Measurements from ENCODE around the gene OR51B2. TPM values are rescaled to one million over a fixed set of nuclear protein-coding genes. Genes with fewer than 3 reads are reported as not detected.
"Not testable (repeated sequence)": the region's sequence is repeated elsewhere in the genome, so short reads cannot be mapped to it uniquely, and the experiment has no call there.

OR51B2 gene
- total RNA-seq, 3 donors from 2014 or later = not detected

DNA sequence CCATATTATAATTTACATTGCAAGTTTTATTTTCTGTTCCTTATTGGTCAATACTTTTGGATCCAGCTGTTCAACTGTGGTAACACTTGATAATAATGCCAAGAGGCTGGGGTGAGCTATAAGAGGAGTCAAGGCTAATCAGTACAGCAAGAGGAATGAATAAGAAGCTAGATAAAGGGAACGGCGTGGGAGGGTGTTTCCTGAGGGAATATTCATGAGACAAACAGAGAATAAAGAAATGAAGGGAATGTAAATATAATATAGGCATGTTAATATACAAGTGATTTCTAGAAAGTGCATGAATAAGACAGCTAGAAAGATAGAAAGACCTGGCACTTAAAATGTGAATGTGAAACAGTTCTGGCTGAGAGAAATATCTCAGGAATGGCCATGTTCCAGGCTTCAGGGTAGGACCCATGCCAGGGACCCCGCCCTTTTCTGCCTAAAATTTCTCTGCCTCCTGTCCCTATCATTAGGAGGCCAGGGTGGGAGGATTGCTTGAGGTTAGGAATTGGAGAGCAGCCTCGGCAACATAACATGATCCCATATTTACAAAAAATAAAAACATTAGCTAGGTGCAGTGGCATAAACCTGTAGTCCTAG is 26.3 kb downstream of the OR51B2 start:
- Mint-ChIP-seq H3K4me1 (ENCODE audit: low read depth) (no peaks in the 10 kb centered on the region), H3K9me3 (peaks cover 3% of the 10 kb centered on the region), H3K4me3 (no peak overlapping the region), H3K36me3 (ENCODE audit: insufficient read depth) (no peaks in the 10 kb centered on the region), H3K27me3 (ENCODE audit: low read depth) (peaks cover 2% of the 10 kb centered on the region)
- no peak for ATAC-seq
- DNase-seq = no peak

DNA sequence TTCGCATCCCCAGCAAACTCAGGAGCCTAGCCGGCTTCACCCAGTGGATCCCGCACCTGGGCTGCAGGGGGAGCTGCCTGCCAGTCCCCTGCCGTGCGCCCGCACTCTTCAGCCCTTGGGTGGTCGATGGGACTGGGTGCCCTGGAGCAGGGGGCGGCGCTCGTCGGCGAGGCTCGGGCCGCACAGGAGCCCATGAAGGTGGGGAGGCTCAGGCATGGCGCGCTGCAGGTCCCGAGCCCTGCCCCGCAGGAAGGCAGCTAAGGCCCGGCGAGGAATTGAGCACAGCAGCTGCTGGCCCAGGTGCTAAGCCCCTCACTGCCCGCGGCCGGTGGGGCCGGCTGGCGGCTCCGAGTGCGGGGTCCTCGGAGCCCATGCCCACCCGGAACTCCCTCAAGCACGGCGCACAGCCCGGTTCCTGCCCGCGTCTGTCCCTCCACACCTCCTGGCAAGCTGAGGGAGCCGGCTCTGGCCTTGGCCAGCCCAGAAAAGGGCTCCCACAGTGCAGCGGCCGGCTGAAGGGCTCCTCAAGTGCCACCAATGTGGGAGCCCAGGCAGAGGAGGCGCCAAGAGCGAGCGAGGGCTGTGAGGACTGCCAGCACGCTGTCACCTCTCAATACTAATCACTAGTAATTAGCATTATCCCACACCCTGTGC is 29.6 kb downstream of the OR51B2 start:
- not testable (repeated sequence) for H3K36me3 Mint-ChIP-seq (ENCODE audit: insufficient read depth); H3K4me3 Mint-ChIP-seq; H3K27me3 Mint-ChIP-seq (ENCODE audit: low read depth); DNase-seq; ATAC-seq; H3K4me1 Mint-ChIP-seq (ENCODE audit: low read depth); H3K9me3 Mint-ChIP-seq

DNA sequence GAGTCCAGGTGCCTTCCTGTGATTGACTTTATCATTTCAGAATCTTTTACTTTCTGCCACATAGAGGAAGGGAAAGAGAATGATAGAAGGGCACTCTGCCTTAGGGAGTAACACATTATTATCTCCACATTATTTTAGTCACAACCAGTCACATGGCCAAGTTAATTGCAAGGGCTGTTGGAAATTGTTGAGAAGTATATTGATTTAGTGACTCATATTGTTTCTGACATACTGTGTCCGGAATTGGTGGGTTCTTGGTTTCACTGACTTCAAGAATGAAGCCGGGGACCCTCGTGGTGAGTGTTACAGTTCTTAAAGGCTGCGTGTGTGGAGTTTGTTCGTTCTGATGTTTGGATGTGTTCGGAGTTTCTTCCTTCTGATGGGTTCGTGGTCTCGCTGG is 31.1 kb downstream of the OR51B2 start:
- H3K9me3 Mint-ChIP-seq = peaks cover 3% of the 10 kb centered on the region

DNA sequence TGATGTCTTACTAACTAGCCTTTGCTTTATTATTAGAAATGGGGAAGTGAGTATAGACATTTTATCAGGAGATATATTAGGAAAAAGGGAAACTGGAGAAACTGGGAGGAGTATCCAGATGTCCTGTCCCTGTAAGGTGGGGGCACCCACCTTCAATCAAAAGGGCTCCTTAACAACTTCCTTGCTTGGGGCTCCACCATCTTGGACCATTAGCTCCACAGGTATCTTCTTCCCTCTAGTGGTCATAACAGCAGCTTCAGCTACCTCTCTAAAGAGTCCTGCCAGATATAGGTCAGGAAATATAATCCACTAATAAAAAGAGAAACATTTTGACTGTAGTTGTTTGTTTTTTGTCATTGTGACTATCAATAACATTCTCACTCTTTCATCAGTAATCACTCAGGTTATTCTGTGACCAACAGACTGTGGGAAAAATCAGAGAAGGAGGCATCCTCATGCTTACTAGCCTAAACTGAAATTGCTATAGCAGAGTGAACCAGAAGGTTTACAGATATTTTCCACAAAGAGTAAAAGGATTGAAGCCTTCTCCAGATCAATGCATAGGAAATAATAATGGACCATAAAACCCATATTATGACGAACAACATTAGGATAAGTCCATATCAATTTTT is 32.8 kb downstream of the OR51B2 start:
- Mint-ChIP-seq H3K4me1 (ENCODE audit: low read depth) (no peaks in the 10 kb centered on the region), H3K9me3 (peaks cover 3% of the 10 kb centered on the region), H3K36me3 (ENCODE audit: insufficient read depth) (no peaks in the 10 kb centered on the region), H3K4me3 (no peak overlapping the region), H3K27me3 (ENCODE audit: low read depth) (no peaks in the 10 kb centered on the region)
- ATAC-seq = no peak
- DNase-seq = no peak

More for the DNA sequence above, 31.1 kb downstream of the OR51B2 start:
- ATAC-seq (no peak), DNase-seq (no peak)
- H3K4me3 Mint-ChIP-seq = no peak overlapping the region
- H3K36me3 Mint-ChIP-seq (ENCODE audit: insufficient read depth) = no peaks in the 10 kb centered on the region
- H3K4me1 Mint-ChIP-seq (ENCODE audit: low read depth) = no peaks in the 10 kb centered on the region
- no peaks in the 10 kb centered on the region for H3K27me3 Mint-ChIP-seq (ENCODE audit: low read depth)

DNA sequence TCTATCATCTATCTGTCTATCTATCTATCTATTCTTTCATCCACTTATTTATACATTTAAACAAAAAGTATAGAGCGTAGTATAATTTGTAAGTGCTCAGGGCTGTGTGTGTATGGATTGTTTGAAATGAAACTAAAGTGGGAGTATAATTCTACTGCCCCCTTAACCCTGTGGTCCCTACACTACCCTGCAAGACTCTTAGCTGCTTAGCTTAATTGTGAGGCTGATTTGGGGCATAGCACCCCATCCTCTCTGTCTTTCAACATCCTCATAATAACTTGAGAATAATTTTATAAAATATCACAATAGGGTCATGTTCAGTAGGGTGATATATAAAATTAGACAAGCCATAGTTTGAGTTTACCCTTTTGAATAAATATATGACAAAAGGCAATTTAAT is 34.0 kb downstream of the OR51B2 start:
- Mint-ChIP-seq H3K27me3 (ENCODE audit: low read depth) (no peaks in the 10 kb centered on the region), H3K4me1 (ENCODE audit: low read depth) (no peaks in the 10 kb centered on the region), H3K36me3 (ENCODE audit: insufficient read depth) (no peaks in the 10 kb centered on the region), H3K9me3 (peaks cover 3% of the 10 kb centered on the region), H3K4me3 (no peak overlapping the region)
- DNase-seq = no peak
- no peak for ATAC-seq

DNA sequence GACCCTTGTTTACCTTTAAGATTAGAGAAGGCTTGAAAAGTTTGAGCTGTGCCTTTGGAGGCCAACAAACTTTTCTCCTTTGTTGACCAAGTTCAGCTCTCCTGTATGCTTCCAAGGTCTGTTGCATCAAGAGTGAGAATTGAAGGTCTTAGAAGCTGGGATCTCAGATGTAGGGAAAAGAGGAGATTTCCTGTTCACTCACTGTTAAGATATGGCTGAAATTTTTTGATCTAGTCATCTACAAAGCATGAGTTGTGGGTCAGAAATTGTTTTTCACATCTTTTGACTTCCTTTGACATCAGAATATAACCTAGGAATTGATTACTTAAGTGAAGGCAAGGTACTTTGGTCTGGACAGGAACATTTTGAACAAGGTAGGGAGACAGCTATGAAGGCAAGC is 34.4 kb downstream of the OR51B2 start:
- ATAC-seq (no peak), DNase-seq (no peak)
- no peaks in the 10 kb centered on the region for H3K27me3 Mint-ChIP-seq (ENCODE audit: low read depth)
- peaks cover 3% of the 10 kb centered on the region for H3K9me3 Mint-ChIP-seq
- H3K4me3 Mint-ChIP-seq = no peak overlapping the region
- no peaks in the 10 kb centered on the region for H3K4me1 Mint-ChIP-seq (ENCODE audit: low read depth)
- no peaks in the 10 kb centered on the region for H3K36me3 Mint-ChIP-seq (ENCODE audit: insufficient read depth)

GRCh38 chr11:5288906-5289550 is 35.1 kb downstream of the OR51B2 start:
- ATAC-seq (no peak), DNase-seq (no peak)
- Mint-ChIP-seq H3K9me3 (peaks cover 3% of the 10 kb centered on the region), H3K4me3 (no peak overlapping the region), H3K36me3 (ENCODE audit: insufficient read depth) (no peaks in the 10 kb centered on the region), H3K4me1 (ENCODE audit: low read depth) (no peaks in the 10 kb centered on the region), H3K27me3 (ENCODE audit: low read depth) (no peaks in the 10 kb centered on the region)

- no peak for ATAC-seq
- H3K9me3 Mint-ChIP-seq = peaks cover 3% of the 10 kb centered on the region
- no peak for DNase-seq
- H3K27me3 Mint-ChIP-seq (ENCODE audit: low read depth) = no peaks in the 10 kb centered on the region
- no peaks in the 10 kb centered on the region for H3K36me3 Mint-ChIP-seq (ENCODE audit: insufficient read depth)
- H3K4me3 Mint-ChIP-seq = no peak overlapping the region
- H3K4me1 Mint-ChIP-seq (ENCODE audit: low read depth) = no peaks in the 10 kb centered on the region
Measured at GRCh38 chr11:5288108-5288905, 35.8 kb downstream of the OR51B2 start.

DNA sequence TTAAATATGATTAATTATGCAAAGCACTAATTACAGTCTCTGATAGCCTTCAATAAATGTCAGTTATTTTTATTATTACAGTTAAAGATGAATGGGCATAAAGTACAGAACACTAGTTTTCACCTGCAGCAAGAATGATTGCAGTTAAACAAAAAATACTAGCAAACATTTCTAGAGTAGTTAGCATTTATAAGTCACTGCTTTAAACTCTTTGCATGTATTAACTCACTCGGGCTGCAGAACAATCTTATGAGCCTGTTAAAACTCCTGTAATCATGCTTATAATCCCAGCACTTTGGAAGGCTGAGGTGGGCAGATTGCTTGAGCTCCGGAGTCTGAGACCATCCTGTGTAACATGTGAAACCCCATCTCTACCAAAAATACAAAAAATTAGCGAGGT is 37.2 kb downstream of the OR51B2 start:
- H3K9me3 Mint-ChIP-seq = no peaks in the 10 kb centered on the region
- no peak for ATAC-seq

DNA sequence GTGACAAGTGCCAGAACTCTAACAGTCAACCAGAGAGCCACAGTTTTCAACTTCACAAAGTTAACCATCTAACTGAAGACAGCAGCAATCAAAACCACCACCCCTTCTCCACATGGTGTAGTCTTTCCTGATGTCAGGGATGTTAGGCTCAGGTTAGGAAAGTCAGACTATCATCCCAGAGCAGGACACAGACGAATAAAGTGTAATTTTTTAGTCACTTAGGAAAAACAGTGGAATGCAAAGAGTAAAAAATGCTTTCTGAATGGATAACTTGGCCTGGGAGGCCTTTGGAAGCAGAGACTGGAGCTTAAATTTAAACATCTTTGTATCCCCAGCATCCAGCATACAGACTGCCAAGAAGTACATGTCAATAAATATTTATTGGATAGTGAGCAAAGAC is 37.7 kb downstream of the OR51B2 start:
- DNase-seq = no peak
- H3K27me3 Mint-ChIP-seq (ENCODE audit: low read depth) = no peaks in the 10 kb centered on the region
- no peaks in the 10 kb centered on the region for H3K36me3 Mint-ChIP-seq (ENCODE audit: insufficient read depth)
- no peak for ATAC-seq
- H3K9me3 Mint-ChIP-seq = no peaks in the 10 kb centered on the region
- no peaks in the 10 kb centered on the region for H3K4me1 Mint-ChIP-seq (ENCODE audit: low read depth)
- no peak overlapping the region for H3K4me3 Mint-ChIP-seq

More for the DNA sequence above, 37.2 kb downstream of the OR51B2 start:
- Mint-ChIP-seq H3K4me1 (ENCODE audit: low read depth) (no peaks in the 10 kb centered on the region), H3K36me3 (ENCODE audit: insufficient read depth) (no peaks in the 10 kb centered on the region), H3K4me3 (no peak overlapping the region), H3K27me3 (ENCODE audit: low read depth) (no peaks in the 10 kb centered on the region)
- DNase-seq = no peak

- DNase-seq (no peak), ATAC-seq (no peak)
- H3K27me3 Mint-ChIP-seq (ENCODE audit: low read depth) = no peaks in the 10 kb centered on the region
- H3K36me3 Mint-ChIP-seq (ENCODE audit: insufficient read depth) = no peaks in the 10 kb centered on the region
- no peaks in the 10 kb centered on the region for H3K4me1 Mint-ChIP-seq (ENCODE audit: low read depth)
- H3K9me3 Mint-ChIP-seq = no peaks in the 10 kb centered on the region
- H3K4me3 Mint-ChIP-seq = no peak overlapping the region
Measured at GRCh38 chr11:5285703-5286340, 38.3 kb downstream of the OR51B2 start.

DNA sequence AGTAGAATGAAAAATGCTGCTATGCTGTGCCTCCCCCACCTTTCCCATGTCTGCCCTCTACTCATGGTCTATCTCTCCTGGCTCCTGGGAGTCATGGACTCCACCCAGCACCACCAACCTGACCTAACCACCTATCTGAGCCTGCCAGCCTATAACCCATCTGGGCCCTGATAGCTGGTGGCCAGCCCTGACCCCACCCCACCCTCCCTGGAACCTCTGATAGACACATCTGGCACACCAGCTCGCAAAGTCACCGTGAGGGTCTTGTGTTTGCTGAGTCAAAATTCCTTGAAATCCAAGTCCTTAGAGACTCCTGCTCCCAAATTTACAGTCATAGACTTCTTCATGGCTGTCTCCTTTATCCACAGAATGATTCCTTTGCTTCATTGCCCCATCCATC is 39.5 kb downstream of the OR51B2 start:
- ATAC-seq (no peak), DNase-seq (no peak)
- no peak overlapping the region for H3K4me3 Mint-ChIP-seq

DNA sequence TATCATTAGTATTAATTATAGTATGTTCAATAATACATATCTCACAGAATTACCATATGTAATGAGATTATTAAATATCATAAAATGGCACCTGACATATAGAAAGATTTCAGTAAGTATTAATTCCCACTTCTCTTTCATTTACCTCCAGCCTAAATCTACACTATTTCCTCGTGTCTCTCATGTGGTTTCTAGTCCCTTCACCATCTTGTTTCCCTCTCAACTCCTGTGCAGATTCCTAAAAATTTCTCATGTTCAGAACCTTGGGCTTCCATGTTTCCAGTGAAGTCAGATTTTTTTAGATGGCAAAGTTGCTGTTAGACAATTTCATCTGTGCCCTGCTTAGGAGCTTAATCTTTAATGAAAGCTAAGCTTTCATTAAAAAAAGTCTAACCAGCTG is 40.2 kb downstream of the OR51B2 start:
- no peaks in the 10 kb centered on the region for H3K36me3 Mint-ChIP-seq (ENCODE audit: insufficient read depth)
- H3K9me3 Mint-ChIP-seq = no peaks in the 10 kb centered on the region
- no peaks in the 10 kb centered on the region for H3K4me1 Mint-ChIP-seq (ENCODE audit: low read depth)
- no peak for ATAC-seq
- no peaks in the 10 kb centered on the region for H3K27me3 Mint-ChIP-seq (ENCODE audit: low read depth)
- DNase-seq = no peak
- H3K4me3 Mint-ChIP-seq = no peak overlapping the region

More for the DNA sequence above, 39.5 kb downstream of the OR51B2 start:
- Mint-ChIP-seq H3K4me1 (ENCODE audit: low read depth) (no peaks in the 10 kb centered on the region), H3K36me3 (ENCODE audit: insufficient read depth) (no peaks in the 10 kb centered on the region), H3K27me3 (ENCODE audit: low read depth) (no peaks in the 10 kb centered on the region), H3K9me3 (no peaks in the 10 kb centered on the region)

DNA sequence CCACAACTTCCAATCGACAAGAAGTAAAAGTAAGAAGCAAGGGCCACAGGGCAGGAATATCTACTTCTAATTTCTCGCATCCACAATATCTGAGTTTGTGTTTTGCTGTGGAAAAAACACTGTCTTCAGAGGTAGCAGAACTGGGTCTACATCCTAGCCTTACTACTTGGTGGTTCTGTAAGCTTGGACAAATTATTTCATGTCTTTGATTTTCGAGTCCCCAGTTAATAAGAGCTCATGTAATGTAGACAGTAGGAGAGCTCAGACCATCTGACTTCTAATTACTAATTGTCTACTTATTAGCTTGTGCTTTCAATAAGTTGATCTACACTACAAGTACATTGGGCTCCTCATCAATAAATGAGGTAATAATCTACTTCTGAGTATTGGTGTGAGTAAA is 41.0 kb downstream of the OR51B2 start:
- Mint-ChIP-seq H3K27me3 (ENCODE audit: low read depth) (no peaks in the 10 kb centered on the region), H3K4me3 (no peak overlapping the region), H3K4me1 (ENCODE audit: low read depth) (no peaks in the 10 kb centered on the region), H3K9me3 (no peaks in the 10 kb centered on the region), H3K36me3 (ENCODE audit: insufficient read depth) (no peaks in the 10 kb centered on the region)
- ATAC-seq = no peak
- DNase-seq = no peak

Measured in activated T-cell treated with anti-CD3 and anti-CD28 coated beads, Interleukin-2, amount 50 U/mL, for 4 hours (primary cell).